ENCODE results near the gene TFDP1.

TFDP1 gene

GRCh38 chr13:113635048-113635420, 50.5 kb downstream of the TFDP1 start:
- H3K4me1 ChIP-seq (ENCODE audit: low read depth, poor library complexity, severe bottlenecking), result no peaks in the 10 kb centered on the region
- TF ChIP-seq CTCF (conservative IDR thresholded peaks at IDR 0.05; ENCODE audit: low read depth, low read length), result no peak
- H3K79me2 ChIP-seq (ENCODE audit: insufficient read depth, low read depth), result no peaks in the 10 kb centered on the region

GRCh38 chr13:113635709-113636108, 51.2 kb downstream of the TFDP1 start:
- Histone ChIP-seq H3K79me2 (ENCODE audit: insufficient read depth, low read depth) (no peaks in the 10 kb centered on the region), H4K20me1 (ENCODE audit: insufficient read depth) (no peaks in the 10 kb centered on the region), H3K36me3 (ENCODE audit: insufficient read depth) (peaks cover 4% of the 10 kb centered on the region; the same call in 1 of the 2 replicates), H3K9ac (no peak overlapping the region), H2AFZ (ENCODE audit: low read depth) (no peak overlapping the region), H3K27ac (no peak overlapping the region), H3K4me1 (ENCODE audit: low read depth, poor library complexity, severe bottlenecking) (no peaks in the 10 kb centered on the region), H3K27me3 (ENCODE audit: insufficient read depth, low read depth) (no peaks in the 10 kb centered on the region), H3K4me3 (IDR thresholded peaks at IDR 0.05; ENCODE audit: insufficient read depth, low read depth, low read length) (no peak overlapping the region), H3K4me2 (no peak overlapping the region)
- no peak for TF ChIP-seq CTCF (conservative IDR thresholded peaks at IDR 0.05; ENCODE audit: low read depth, low read length)

More at GRCh38 chr13:113635048-113635420, 50.5 kb downstream of the TFDP1 start:
- Histone ChIP-seq H3K4me3 (IDR thresholded peaks at IDR 0.05; ENCODE audit: insufficient read depth, low read depth, low read length) (no peak overlapping the region), H3K27ac (no peak overlapping the region), H4K20me1 (ENCODE audit: insufficient read depth) (no peaks in the 10 kb centered on the region), H3K36me3 (ENCODE audit: insufficient read depth) (peaks cover 4% of the 10 kb centered on the region; the same call in 1 of the 2 replicates), H3K27me3 (ENCODE audit: insufficient read depth, low read depth) (no peaks in the 10 kb centered on the region), H3K4me2 (no peak overlapping the region), H3K9ac (no peak overlapping the region), H2AFZ (ENCODE audit: low read depth) (no peak overlapping the region)

GRCh38 chr13:113636266-113636963, 51.9 kb downstream of the TFDP1 start:
- H3K4me2 ChIP-seq, result no peak overlapping the region
- no peaks in the 10 kb centered on the region for H3K27me3 ChIP-seq (ENCODE audit: insufficient read depth, low read depth)
- H4K20me1 ChIP-seq (ENCODE audit: insufficient read depth), result no peaks in the 10 kb centered on the region
- TF ChIP-seq CTCF (conservative IDR thresholded peaks at IDR 0.05; ENCODE audit: low read depth, low read length), result no peak
- H3K27ac ChIP-seq, result no peak overlapping the region
- H3K4me3 ChIP-seq (IDR thresholded peaks at IDR 0.05; ENCODE audit: insufficient read depth, low read depth, low read length), result no peak overlapping the region
- peaks cover 4% of the 10 kb centered on the region; the same call in 1 of the 2 replicates for H3K36me3 ChIP-seq (ENCODE audit: insufficient read depth)
- no peak overlapping the region for H2AFZ ChIP-seq (ENCODE audit: low read depth)
- no peaks in the 10 kb centered on the region for H3K79me2 ChIP-seq (ENCODE audit: insufficient read depth, low read depth)
- no peak overlapping the region for H3K9ac ChIP-seq
- H3K4me1 ChIP-seq (ENCODE audit: low read depth, poor library complexity, severe bottlenecking), result no peaks in the 10 kb centered on the region

- Histone ChIP-seq H3K79me2 (ENCODE audit: insufficient read depth, low read depth) (no peaks in the 10 kb centered on the region), H3K9ac (no peak overlapping the region), H4K20me1 (ENCODE audit: insufficient read depth) (no peaks in the 10 kb centered on the region), H3K27me3 (ENCODE audit: insufficient read depth, low read depth) (no peaks in the 10 kb centered on the region), H3K27ac (no peak overlapping the region), H3K4me3 (IDR thresholded peaks at IDR 0.05; ENCODE audit: insufficient read depth, low read depth, low read length) (no peak overlapping the region), H3K4me1 (ENCODE audit: low read depth, poor library complexity, severe bottlenecking) (no peaks in the 10 kb centered on the region), H2AFZ (ENCODE audit: low read depth) (no peak overlapping the region), H3K36me3 (ENCODE audit: insufficient read depth) (peaks cover 4% of the 10 kb centered on the region; the same call in 1 of the 2 replicates), H3K4me2 (no peak overlapping the region)
- TF ChIP-seq CTCF (conservative IDR thresholded peaks at IDR 0.05; ENCODE audit: low read depth, low read length), result no peak
Measured at GRCh38 chr13:113637262-113638160, 53.0 kb downstream of the TFDP1 start.

Data from KMS-11 (cell line).